Stimulated activated CD4-positive, alpha-beta T cell treated with anti-CD3 and anti-CD28 coated beads, Interleukin-2, amount 100 ng/mL, for 4 hours (primary cell): ENCODE measurements around the gene ROBO1.

Experiments
- DNase-seq: peaks from one replicate; pipeline ENCODE4 v3.0.0-alpha.2; 2020; ENCODE audit warnings: low read depth

ROBO1 gene

GRCh38 chr3:78613421-78613879, 1154.3 kb downstream of the ROBO1 start:
- no peak for DNase-seq

GRCh38 chr3:78611278-78611677, 1156.5 kb downstream of the ROBO1 start:
- DNase-seq, result no peak

- no peak for DNase-seq
These were observed 1157.2 kb downstream of the ROBO1 start for GRCh38 chr3:78610462-78611125.

- no peak for DNase-seq
These were observed 1161.0 kb downstream of the ROBO1 start for GRCh38 chr3:78606756-78607155.

- DNase-seq, result no peak
These were observed 1162.6 kb downstream of the ROBO1 start for GRCh38 chr3:78605178-78605577.

- DNase-seq, result no peak
These were observed 1163.5 kb downstream of the ROBO1 start for GRCh38 chr3:78604341-78604740.

- DNase-seq, result no peak
These were observed 1166.5 kb downstream of the ROBO1 start for GRCh38 chr3:78601249-78601648.

GRCh38 chr3:78589778-78590177, 1178.0 kb downstream of the ROBO1 start:
- DNase-seq, result no peak

GRCh38 chr3:78588906-78589621, 1178.7 kb downstream of the ROBO1 start:
- no peak for DNase-seq

GRCh38 chr3:78580681-78581080, 1187.1 kb downstream of the ROBO1 start:
- DNase-seq, result no peak

GRCh38 chr3:78571486-78571885, 1196.3 kb downstream of the ROBO1 start:
- DNase-seq, result no peak

- DNase-seq, result no peak
These were observed 1197.3 kb downstream of the ROBO1 start for GRCh38 chr3:78570496-78570895.

GRCh38 chr3:78569804-78570203, 1198.0 kb downstream of the ROBO1 start:
- no peak for DNase-seq

- no peak for DNase-seq
These were observed 1202.1 kb downstream of the ROBO1 start for GRCh38 chr3:78565712-78566111.

GRCh38 chr3:78562328-78562727, 1205.5 kb downstream of the ROBO1 start:
- DNase-seq, result no peak
